NCI-H345 (cell line): ENCODE data around the gene TWIST2.

ENCODE experiments used
- DNase-seq: peaks from one replicate; lab custom pipeline; 2025; lab: John Stamatoyannopoulos, UW

TWIST2 gene

DNA sequence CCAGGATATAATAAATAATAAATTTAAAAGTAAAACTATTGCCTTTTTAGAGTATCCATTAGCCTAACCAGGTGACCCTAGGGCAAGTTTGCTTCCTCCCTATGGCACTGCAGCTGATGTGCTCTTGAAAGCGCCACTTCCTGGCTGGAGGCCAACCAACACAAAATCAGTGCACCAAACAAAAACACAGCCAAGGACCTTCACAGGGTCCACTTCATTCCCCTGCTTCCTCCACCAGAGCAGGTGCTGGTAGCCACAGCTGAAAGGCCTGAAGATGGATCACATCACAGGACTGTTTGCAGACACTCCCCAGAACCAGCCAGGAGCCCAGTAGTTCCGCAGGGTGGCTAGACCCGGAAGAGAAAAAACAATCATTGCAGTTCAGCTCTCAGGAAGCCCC, 108.8 kb downstream of the TWIST2 start:
- DNase-seq: peak; percentile 92
